PC-9 (cell line): ENCODE data around the gene MRPS34. TPM values are rescaled to one million over a fixed set of nuclear protein-coding genes. Genes with fewer than 3 reads are reported as not detected.

ENCODE experiments used
- BruUV-seq: library from RNA; stranded (reverse); fragments of 400-500 nt; replicated peaks from 2 replicates; lab custom pipeline; 2021; lab: Mats Ljungman, UMichigan
- CTCF ChIA-PET: fragments of 300-600 bp; sonication (Branson Sonifier 250); formaldehyde crosslinking; loops from one replicate; lab custom pipeline; 2022; ENCODE audit warnings: antibody characterized with exemption; lab: Charles Lee
- POLR2A ChIA-PET: fragments of 300-600 bp; sonication (Branson Sonifier 250); formaldehyde crosslinking; loops from one replicate; lab custom pipeline; 2022; ENCODE audit warnings: antibody characterized with exemption; ENCODE audit not compliant: unreplicated experiment; lab: Charles Lee
- DNase-seq, 2 experiments: peaks; one replicate each; pipeline versions ENCODE4 v3.0.0 to v3.0.0-alpha.2; 2015 to 2022; ENCODE audit warnings: mixed read lengths in 1 of 2
- H2AFZ ChIP-seq: fragments of 200-600 bp; sonication (generic); 2 replicates; pipeline ENCODE4 v1.8.1; 2017; ENCODE audit warnings: antibody characterized with exemption
- H3F3A ChIP-seq: fragments of 200-600 bp; sonication (generic); 2 replicates; pipeline ENCODE4 v1.8.1; 2017; ENCODE audit warnings: antibody characterized with exemption, mild to moderate bottlenecking, low read depth; ENCODE audit not compliant: insufficient read depth
- H3K27ac ChIP-seq: fragments of 200-600 bp; sonication (generic); 2 replicates; pipeline ENCODE4 v1.6.1; 2016; ENCODE audit warnings: mixed run types
- H3K27me3 ChIP-seq: fragments of 200-600 bp; sonication (generic); 2 replicates; pipeline ENCODE4 v1.6.1; 2016; ENCODE audit warnings: low read depth, mixed run types; ENCODE audit not compliant: insufficient read depth
- H3K36me3 ChIP-seq: fragments of 200-600 bp; sonication (generic); 2 replicates; pipeline ENCODE4 v1.6.1; 2016; ENCODE audit warnings: low read depth, mixed run types
- H3K4me1 ChIP-seq: fragments of 200-600 bp; sonication (generic); replicated peaks from 2 replicates; pipeline ENCODE4 v1.6.1; 2016; ENCODE audit warnings: mixed run types; ENCODE audit not compliant: insufficient read depth
- H3K4me2 ChIP-seq: fragments of 200-600 bp; sonication (generic); 2 replicates; pipeline ENCODE4 v1.6.1; 2017; ENCODE audit warnings: mixed run types
- H3K4me3 ChIP-seq: fragments of 200-600 bp; sonication (generic); 2 replicates; pipeline ENCODE4 v1.6.1; 2016; ENCODE audit warnings: mixed run types
- H3K79me2 ChIP-seq: fragments of 200-600 bp; sonication (generic); 2 replicates; pipeline ENCODE4 v1.6.1; 2017; ENCODE audit warnings: low read depth, mixed run types
- H3K9me2 ChIP-seq: fragments of 200-600 bp; sonication (generic); 2 replicates; pipeline ENCODE4 v1.8.1; 2017; ENCODE audit warnings: mild to moderate bottlenecking; ENCODE audit not compliant: insufficient read depth
- H3K9me3 ChIP-seq: fragments of 200-600 bp; sonication (generic); 2 replicates; pipeline ENCODE4 v1.8.1; 2016; ENCODE audit warnings: low read depth; ENCODE audit not compliant: insufficient read depth
- H4K20me1 ChIP-seq: fragments of 200-600 bp; sonication (generic); 2 replicates; pipeline ENCODE4 v1.8.1; 2017; ENCODE audit not compliant: insufficient read depth
- EZH2 ChIP-seq: fragments of 200-600 bp; sonication (generic); IDR thresholded peaks from 2 replicates; pipeline ENCODE4 v1.8.0; 2017; ENCODE audit warnings: antibody characterized with exemption, low read depth
- intact Hi-C: fragments of 100-400 bp; cut with micrococcal nuclease; formaldehyde crosslinking; loops from one replicate; pipeline ENCODE4 v1.10.0; 2022; ENCODE audit not compliant: unreplicated experiment
- total RNA-seq: library from RNA; stranded (reverse); gene quantifications from 2 replicates; pipeline ENCODE4 v1.2.3, GENCODE V29; 2021
- TF ChIP-seq, protein P1 (sequence below): fragments of 200-600 bp; sonication (generic); conservative IDR thresholded peaks from 2 replicates; pipeline ENCODE4 v1.6.1; 2017; ENCODE audit warnings: mixed run types, antibody characterized with exemption, mild to moderate bottlenecking, moderate library complexity

MRPS34 gene
- total RNA-seq, 1 experiment from 2014 or later = 201 TPM

DNA sequence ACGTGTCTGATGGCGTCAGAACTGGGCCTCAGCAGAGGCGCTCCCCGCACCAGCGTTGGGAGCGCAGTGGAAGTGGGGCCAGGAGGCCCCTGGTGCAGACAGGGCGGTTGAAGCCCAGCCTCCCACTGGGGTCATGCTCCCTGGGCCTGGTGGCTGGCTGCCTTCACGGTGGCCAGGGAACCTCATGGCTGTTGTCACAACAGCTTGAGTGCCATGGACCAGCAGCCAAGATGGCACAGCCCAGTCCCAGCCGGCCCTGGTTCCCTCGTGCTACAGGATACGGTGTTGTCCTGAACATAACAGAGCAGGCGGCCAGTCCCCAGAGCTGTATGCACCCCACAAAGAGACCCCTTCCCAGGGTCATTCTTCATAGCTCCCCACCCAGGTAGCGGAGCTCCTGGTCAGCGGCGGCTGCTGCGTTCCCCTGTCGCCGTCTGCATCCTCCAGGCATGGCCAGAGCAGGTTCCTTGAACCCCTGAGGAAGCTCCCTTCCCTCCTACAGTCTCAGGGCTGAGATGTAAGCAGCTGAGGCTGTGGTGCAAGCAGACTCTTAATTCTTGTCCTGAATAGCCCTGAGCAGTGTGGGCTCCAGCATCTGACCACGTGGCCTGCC lies 31.3 kb downstream of the MRPS34 start:
- Histone ChIP-seq H3K4me1 (peaks cover 34% of the 10 kb centered on the region), H3K9me2 (no peaks in the 10 kb centered on the region), H3F3A (peaks cover 57% of the 10 kb centered on the region), H2AFZ (no peak overlapping the region), H3K79me2 (0 out of 2 replicates have a peak, but pooled peaks cover 4% of the 10 kb centered on the region), H3K36me3 (no peaks in the 10 kb centered on the region; the same call in 1 of the 2 replicates), H3K27me3 (no peaks in the 10 kb centered on the region), H4K20me1 (no peaks in the 10 kb centered on the region), H3K27ac (no peak overlapping the region), H3K4me3 (no peak overlapping the region), H3K4me2 (no peak overlapping the region), H3K9me3 (no peaks in the 10 kb centered on the region)
- CTCF ChIA-PET = interaction anchor here (0.6 kb wide), 1 partner anchor 379 kb away, joined by 5 read pairs; no protein-coding TSS in a partner anchor
- intact Hi-C loops = no loop called here
- DNase-seq = no peak
- no peak for TF ChIP-seq EZH2
- TF ChIP-seq, protein P1, sequence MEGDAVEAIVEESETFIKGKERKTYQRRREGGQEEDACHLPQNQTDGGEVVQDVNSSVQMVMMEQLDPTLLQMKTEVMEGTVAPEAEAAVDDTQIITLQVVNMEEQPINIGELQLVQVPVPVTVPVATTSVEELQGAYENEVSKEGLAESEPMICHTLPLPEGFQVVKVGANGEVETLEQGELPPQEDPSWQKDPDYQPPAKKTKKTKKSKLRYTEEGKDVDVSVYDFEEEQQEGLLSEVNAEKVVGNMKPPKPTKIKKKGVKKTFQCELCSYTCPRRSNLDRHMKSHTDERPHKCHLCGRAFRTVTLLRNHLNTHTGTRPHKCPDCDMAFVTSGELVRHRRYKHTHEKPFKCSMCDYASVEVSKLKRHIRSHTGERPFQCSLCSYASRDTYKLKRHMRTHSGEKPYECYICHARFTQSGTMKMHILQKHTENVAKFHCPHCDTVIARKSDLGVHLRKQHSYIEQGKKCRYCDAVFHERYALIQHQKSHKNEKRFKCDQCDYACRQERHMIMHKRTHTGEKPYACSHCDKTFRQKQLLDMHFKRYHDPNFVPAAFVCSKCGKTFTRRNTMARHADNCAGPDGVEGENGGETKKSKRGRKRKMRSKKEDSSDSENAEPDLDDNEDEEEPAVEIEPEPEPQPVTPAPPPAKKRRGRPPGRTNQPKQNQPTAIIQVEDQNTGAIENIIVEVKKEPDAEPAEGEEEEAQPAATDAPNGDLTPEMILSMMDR = no peak
- POLR2A ChIA-PET = no interaction called here
- no TSS peak for BruUV-seq

DNA sequence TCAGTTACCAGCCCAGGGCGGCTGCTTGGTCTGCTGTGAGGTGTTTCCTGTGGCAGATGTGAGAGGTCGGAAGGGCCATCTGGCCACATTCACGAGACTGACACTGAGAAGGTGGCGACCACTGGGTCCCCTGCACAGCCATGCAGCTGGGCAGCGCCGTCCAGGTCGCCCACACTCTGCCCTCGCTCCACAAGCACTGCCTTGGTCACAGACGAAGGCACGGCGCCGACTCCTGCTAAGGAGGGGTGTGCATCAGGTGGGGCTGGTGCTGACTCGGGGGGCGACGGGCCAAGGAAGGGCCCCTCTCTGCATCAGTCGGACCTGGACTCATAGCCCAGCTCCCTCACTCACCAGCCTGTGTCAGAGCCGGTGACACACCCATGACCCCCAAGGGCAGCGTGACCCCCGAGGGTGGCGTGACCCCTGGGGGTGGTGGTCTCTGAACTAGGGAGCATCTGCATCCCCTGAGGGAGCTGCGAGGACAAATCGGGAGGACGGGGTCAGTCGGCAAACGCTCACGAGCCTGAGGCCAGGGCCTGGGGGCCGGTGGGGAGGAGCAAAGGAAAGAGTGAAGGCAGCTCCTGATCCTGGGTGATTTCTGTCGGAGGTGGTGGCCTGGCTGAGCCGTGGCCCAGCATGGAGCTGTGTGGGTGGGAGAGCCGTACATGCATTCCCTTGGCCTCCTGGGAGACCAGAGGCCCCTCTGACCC lies 32.0 kb downstream of the MRPS34 start:
- no peaks in the 10 kb centered on the region for H4K20me1 ChIP-seq
- DNase-seq = no peak
- H3K27ac ChIP-seq = no peak overlapping the region
- 0 out of 2 replicates have a peak, but pooled peaks cover 4% of the 10 kb centered on the region for H3K79me2 ChIP-seq
- no peak overlapping the region for H3K4me3 ChIP-seq
- intact Hi-C loops = no loop called here
- TF ChIP-seq, protein P1 = no peak
- no peak for TF ChIP-seq EZH2
- CTCF ChIA-PET = interaction anchor here (0.6 kb wide), 1 partner anchor 380 kb away, joined by 5 read pairs; no protein-coding TSS in a partner anchor
- POLR2A ChIA-PET = no interaction called here
- H3K9me2 ChIP-seq = no peaks in the 10 kb centered on the region
- peaks cover 55% of the 10 kb centered on the region for H3F3A ChIP-seq
- BruUV-seq = no TSS peak
- no peak overlapping the region for H2AFZ ChIP-seq
- H3K36me3 ChIP-seq = no peaks in the 10 kb centered on the region; the same call in 1 of the 2 replicates
- H3K4me1 ChIP-seq = peaks cover 29% of the 10 kb centered on the region
- no peak overlapping the region for H3K4me2 ChIP-seq
- H3K9me3 ChIP-seq = no peaks in the 10 kb centered on the region
- H3K27me3 ChIP-seq = no peaks in the 10 kb centered on the region

DNA sequence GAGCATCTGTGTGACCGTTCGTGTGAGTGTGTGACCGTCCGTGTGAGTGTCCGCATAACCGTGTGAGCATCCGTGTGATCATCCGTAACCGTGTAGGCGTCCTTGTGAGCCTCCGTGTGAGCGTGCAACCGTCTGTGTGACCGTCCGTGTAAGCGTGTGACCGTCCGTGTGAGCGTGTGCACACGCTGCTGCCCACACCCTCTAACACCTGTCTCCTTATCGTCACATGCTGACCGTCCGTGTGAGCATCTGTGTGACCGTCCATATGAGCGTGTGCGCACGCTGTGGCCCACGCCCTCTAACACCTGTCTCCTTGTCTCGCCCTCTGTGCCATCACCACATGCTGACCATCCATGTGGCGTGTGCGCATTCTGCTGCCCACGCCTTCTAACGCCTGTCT lies 32.7 kb downstream of the MRPS34 start:
- Histone ChIP-seq H4K20me1 (no peaks in the 10 kb centered on the region), H3K27ac (no peak overlapping the region), H3K79me2 (0 out of 2 replicates have a peak, but pooled peaks cover 4% of the 10 kb centered on the region), H3K9me3 (no peaks in the 10 kb centered on the region), H3K27me3 (no peaks in the 10 kb centered on the region), H3K4me1 (peaks cover 22% of the 10 kb centered on the region), H3K4me3 (no peak overlapping the region), H3F3A (peaks cover 54% of the 10 kb centered on the region), H2AFZ (no peak overlapping the region), H3K36me3 (no peaks in the 10 kb centered on the region; the same call in 1 of the 2 replicates), H3K9me2 (no peaks in the 10 kb centered on the region), H3K4me2 (no peak overlapping the region)
- BruUV-seq = no TSS peak
- CTCF ChIA-PET = no interaction called here
- POLR2A ChIA-PET = no interaction called here
- TF ChIP-seq, protein P1 = no peak
- no peak for TF ChIP-seq EZH2
- no peak for DNase-seq
- intact Hi-C loops = no loop called here
